ENCODE results near the gene AGBL1.

- TF ChIP-seq TAF1 (IDR thresholded peaks at IDR 0.05; ENCODE audit: borderline replicate concordance, insufficient read depth, low read length): no peak
- TF ChIP-seq SIN3A (IDR thresholded peaks at IDR 0.05; ENCODE audit: borderline replicate concordance, insufficient read depth, low read length): no peak
- TF ChIP-seq REST (IDR thresholded peaks at IDR 0.05; ENCODE audit: insufficient read depth in 1 of 2, low read depth in 2 of 2, low read length in 2 of 2): no peak
Observed at GRCh38 chr15:86969364-86969763, 889.7 kb downstream of the AGBL1 start.

Data from PFSK-1 (cell line).